ENCODE results near the gene VRK1. TPM values are rescaled to one million over a fixed set of nuclear protein-coding genes. Genes with fewer than 3 reads are reported as not detected.

VRK1 gene
- total and polyA plus RNA-seq, 2 experiments from 2014 or later, result 16.2 to 22.8 TPM

- Histone ChIP-seq H3K4me1 (ENCODE audit: low read depth) (no peaks in the 10 kb centered on the region), H3K9me3 (ENCODE audit: low read depth) (no peaks in the 10 kb centered on the region), H3K4me3 (no peak overlapping the region), H3K27ac (no peak overlapping the region), H3K27me3 (no peaks in the 10 kb centered on the region), H3K36me3 (no peaks in the 10 kb centered on the region)
- DNase-seq (ENCODE audit: low read depth in 1 of 2, low spot score in 1 of 2), result peak in 1 of 2 donors; percentile 1
- TF ChIP-seq, protein P1, sequence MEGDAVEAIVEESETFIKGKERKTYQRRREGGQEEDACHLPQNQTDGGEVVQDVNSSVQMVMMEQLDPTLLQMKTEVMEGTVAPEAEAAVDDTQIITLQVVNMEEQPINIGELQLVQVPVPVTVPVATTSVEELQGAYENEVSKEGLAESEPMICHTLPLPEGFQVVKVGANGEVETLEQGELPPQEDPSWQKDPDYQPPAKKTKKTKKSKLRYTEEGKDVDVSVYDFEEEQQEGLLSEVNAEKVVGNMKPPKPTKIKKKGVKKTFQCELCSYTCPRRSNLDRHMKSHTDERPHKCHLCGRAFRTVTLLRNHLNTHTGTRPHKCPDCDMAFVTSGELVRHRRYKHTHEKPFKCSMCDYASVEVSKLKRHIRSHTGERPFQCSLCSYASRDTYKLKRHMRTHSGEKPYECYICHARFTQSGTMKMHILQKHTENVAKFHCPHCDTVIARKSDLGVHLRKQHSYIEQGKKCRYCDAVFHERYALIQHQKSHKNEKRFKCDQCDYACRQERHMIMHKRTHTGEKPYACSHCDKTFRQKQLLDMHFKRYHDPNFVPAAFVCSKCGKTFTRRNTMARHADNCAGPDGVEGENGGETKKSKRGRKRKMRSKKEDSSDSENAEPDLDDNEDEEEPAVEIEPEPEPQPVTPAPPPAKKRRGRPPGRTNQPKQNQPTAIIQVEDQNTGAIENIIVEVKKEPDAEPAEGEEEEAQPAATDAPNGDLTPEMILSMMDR (IDR thresholded peaks at IDR 0.05; ENCODE audit: low read depth, low read length), result no peak
These were observed 117.5 kb downstream of the VRK1 start for GRCh38 chr14:96914571-96915128.

DNA sequence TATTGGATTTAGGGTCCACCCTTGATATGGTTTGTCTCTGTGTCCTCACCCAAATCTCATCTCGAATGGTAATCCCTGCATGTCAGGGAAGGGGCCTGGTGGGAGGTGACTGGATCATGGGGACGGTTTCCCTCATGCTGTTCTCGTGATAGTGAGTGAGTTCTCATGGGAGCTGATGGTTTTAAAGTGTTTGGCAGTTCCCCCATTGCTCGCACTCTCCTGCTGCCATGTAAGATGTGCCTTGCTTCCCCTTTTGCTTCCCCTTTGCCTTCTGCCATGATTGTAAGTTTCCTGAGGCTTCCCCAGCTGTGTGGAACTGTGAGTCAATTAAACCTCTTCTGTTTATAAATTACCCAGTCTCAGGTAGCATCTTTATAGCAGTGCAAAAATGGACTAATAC, 118.3 kb downstream of the VRK1 start:
- Histone ChIP-seq H3K36me3 (no peaks in the 10 kb centered on the region), H3K27ac (no peak overlapping the region), H3K27me3 (no peaks in the 10 kb centered on the region), H3K9me3 (ENCODE audit: low read depth) (no peaks in the 10 kb centered on the region), H3K4me3 (no peak overlapping the region), H3K4me1 (ENCODE audit: low read depth) (no peaks in the 10 kb centered on the region)
- no peak for DNase-seq (ENCODE audit: low read depth in 1 of 2, low spot score in 1 of 2)
- TF ChIP-seq, protein P1 (IDR thresholded peaks at IDR 0.05; ENCODE audit: low read depth, low read length), result no peak

GRCh38 chr14:96916751-96917150, 119.6 kb downstream of the VRK1 start:
- DNase-seq (ENCODE audit: low read depth in 1 of 2, low spot score in 1 of 2), result no peak
- Histone ChIP-seq H3K27ac (no peak overlapping the region), H3K9me3 (ENCODE audit: low read depth) (no peaks in the 10 kb centered on the region), H3K27me3 (no peaks in the 10 kb centered on the region), H3K4me3 (no peak overlapping the region), H3K4me1 (ENCODE audit: low read depth) (no peaks in the 10 kb centered on the region), H3K36me3 (no peaks in the 10 kb centered on the region)
- TF ChIP-seq, protein P1 (IDR thresholded peaks at IDR 0.05; ENCODE audit: low read depth, low read length), result no peak

DNA sequence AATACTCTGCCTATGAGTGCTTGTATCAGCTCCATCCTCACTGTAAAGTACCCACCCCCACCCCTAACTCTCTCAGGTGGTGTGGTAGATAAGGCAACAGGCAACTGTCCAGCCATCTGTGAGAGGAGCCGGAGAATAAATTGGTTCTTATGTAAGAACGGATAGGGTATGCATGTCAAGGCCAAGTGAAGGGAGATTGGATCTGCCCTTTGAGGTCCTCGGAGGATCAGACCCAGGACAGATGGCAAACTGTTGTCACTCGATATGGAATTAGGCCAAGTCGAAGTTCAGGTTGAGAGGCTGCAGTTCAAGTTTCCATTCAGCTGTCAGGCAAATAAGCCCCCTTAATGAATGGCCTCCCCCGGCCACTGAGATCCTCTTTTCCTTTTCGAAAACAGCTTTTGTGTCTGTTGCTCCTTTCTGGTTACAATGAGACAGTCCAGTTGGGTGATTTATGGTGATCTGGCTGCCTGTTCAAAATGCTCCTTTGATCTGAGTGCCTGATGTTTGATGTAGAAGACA, 120.3 kb downstream of the VRK1 start:
- no peaks in the 10 kb centered on the region for H3K27me3 ChIP-seq
- no peak overlapping the region for H3K4me3 ChIP-seq
- no peaks in the 10 kb centered on the region for H3K36me3 ChIP-seq
- TF ChIP-seq, protein P1 (IDR thresholded peaks at IDR 0.05; ENCODE audit: low read depth, low read length), result no peak
- no peak overlapping the region for H3K27ac ChIP-seq
- H3K9me3 ChIP-seq (ENCODE audit: low read depth), result no peaks in the 10 kb centered on the region
- DNase-seq (ENCODE audit: low read depth in 1 of 2, low spot score in 1 of 2), result no peak
- no peaks in the 10 kb centered on the region for H3K4me1 ChIP-seq (ENCODE audit: low read depth)

- no peak overlapping the region for H3K27ac ChIP-seq
- H3K9me3 ChIP-seq (ENCODE audit: low read depth), result no peaks in the 10 kb centered on the region
- TF ChIP-seq, protein P1 (IDR thresholded peaks at IDR 0.05; ENCODE audit: low read depth, low read length), result no peak
- no peaks in the 10 kb centered on the region for H3K27me3 ChIP-seq
- DNase-seq (ENCODE audit: low read depth in 1 of 2, low spot score in 1 of 2), result no peak
- no peaks in the 10 kb centered on the region for H3K4me1 ChIP-seq (ENCODE audit: low read depth)
- no peak overlapping the region for H3K4me3 ChIP-seq
- H3K36me3 ChIP-seq, result no peaks in the 10 kb centered on the region
These were observed 122.8 kb downstream of the VRK1 start for GRCh38 chr14:96920023-96920422.

Measured in cardiac muscle cell (in vitro differentiated cells and primary cell).